ENCODE measurements around the gene RNF217. TPM values are rescaled to one million over a fixed set of nuclear protein-coding genes. Genes with fewer than 3 reads are reported as not detected.

Gene RNF217
- polyA plus RNA-seq, 1 experiment, result 18.6 TPM

DNA sequence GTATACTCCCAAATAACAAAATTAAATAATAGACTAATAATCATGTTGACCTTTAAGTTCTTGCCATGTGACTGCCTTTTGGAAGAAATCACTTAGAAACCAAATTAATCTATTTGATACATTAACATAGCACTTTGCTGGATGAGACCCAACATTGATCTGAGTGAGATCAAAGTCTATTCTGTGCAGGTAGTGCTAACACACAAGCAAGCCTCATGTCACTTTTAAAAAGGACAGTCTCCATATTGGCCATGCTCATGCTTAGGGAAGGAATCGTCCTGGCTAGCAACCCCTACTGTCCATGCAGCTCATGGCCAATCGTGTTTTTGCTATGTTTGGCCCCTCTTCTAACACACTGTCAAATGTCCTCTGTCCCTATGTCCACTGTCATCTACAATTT, 35.8 kb upstream of the RNF217 start:
- CTCF ChIA-PET, result no interaction called here
- Histone ChIP-seq H3K36me3 (ENCODE audit: control insufficient read depth, insufficient read depth, low read length) (no peaks in the 10 kb centered on the region), H3K27me3 (ENCODE audit: control insufficient read depth, insufficient read depth, low read length) (no peaks in the 10 kb centered on the region), H3K4me3 (ENCODE audit: low read depth, low read length) (no peak overlapping the region)
- no peak for DNase-seq (ENCODE audit: low read depth)
- POLR2A ChIA-PET, result no interaction called here
- TF ChIP-seq CTCF (IDR thresholded peaks at IDR 0.05; ENCODE audit: insufficient read depth, low read depth, low read length), result no peak

- POLR2A ChIA-PET, result no interaction called here
- TF ChIP-seq CTCF (IDR thresholded peaks at IDR 0.05; ENCODE audit: insufficient read depth, low read depth, low read length), result no peak
- CTCF ChIA-PET, result interaction anchor here (0.9 to 1.9 kb wide), 2 partner anchors 16 to 186 kb away, joined by 4 read pairs; no protein-coding TSS in a partner anchor
- Histone ChIP-seq H3K36me3 (ENCODE audit: control insufficient read depth, insufficient read depth, low read length) (no peaks in the 10 kb centered on the region), H3K4me3 (ENCODE audit: low read depth, low read length) (no peak overlapping the region), H3K27me3 (ENCODE audit: control insufficient read depth, insufficient read depth, low read length) (no peaks in the 10 kb centered on the region)
- DNase-seq (ENCODE audit: low read depth), result no peak
These were observed 34.4 kb upstream of the RNF217 start for GRCh38 chr6:124927806-124928205.

DNA sequence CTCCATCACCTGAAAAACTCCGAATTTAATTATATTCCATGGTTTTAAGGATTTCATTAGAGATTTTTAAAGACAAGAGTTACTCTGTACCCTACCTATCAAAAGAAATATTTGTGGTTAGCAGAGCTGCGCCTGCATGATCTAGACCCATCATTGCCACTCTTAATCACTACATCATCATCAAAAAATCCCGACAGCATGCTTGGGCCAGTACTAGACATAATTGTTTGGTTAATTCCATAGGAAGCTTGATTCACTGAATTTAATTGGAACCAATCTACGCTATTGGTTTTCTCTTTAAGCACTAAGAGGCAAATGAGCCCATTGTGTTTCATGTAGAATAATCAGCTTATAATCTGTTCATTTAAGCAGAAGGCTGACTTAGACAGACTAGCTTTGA, 33.4 kb upstream of the RNF217 start:
- no peak for TF ChIP-seq CTCF (IDR thresholded peaks at IDR 0.05; ENCODE audit: insufficient read depth, low read depth, low read length)
- POLR2A ChIA-PET, result no interaction called here
- no peak overlapping the region for H3K4me3 ChIP-seq (ENCODE audit: low read depth, low read length)
- no peaks in the 10 kb centered on the region for H3K36me3 ChIP-seq (ENCODE audit: control insufficient read depth, insufficient read depth, low read length)
- CTCF ChIA-PET, result interaction anchor here (0.9 to 1.9 kb wide), 3 partner anchors 14 to 18 kb away, joined by 3 to 7 read pairs (median 4); no protein-coding TSS in a partner anchor
- DNase-seq (ENCODE audit: low read depth), result no peak
- H3K27me3 ChIP-seq (ENCODE audit: control insufficient read depth, insufficient read depth, low read length), result no peaks in the 10 kb centered on the region

GRCh38 chr6:124937645-124938044, 24.6 kb upstream of the RNF217 start:
- no peak for TF ChIP-seq CTCF (IDR thresholded peaks at IDR 0.05; ENCODE audit: insufficient read depth, low read depth, low read length)
- H3K36me3 ChIP-seq (ENCODE audit: control insufficient read depth, insufficient read depth, low read length), result no peaks in the 10 kb centered on the region
- H3K27me3 ChIP-seq (ENCODE audit: control insufficient read depth, insufficient read depth, low read length), result no peaks in the 10 kb centered on the region
- no peak for DNase-seq (ENCODE audit: low read depth)
- ChIA-PET POLR2A (no interaction called here), CTCF (no interaction called here)
- no peak overlapping the region for H3K4me3 ChIP-seq (ENCODE audit: low read depth, low read length)

GRCh38 chr6:124941259-124941658, 21.0 kb upstream of the RNF217 start:
- no peak for DNase-seq (ENCODE audit: low read depth)
- Histone ChIP-seq H3K4me3 (ENCODE audit: low read depth, low read length) (no peak overlapping the region), H3K27me3 (ENCODE audit: control insufficient read depth, insufficient read depth, low read length) (no peaks in the 10 kb centered on the region), H3K36me3 (ENCODE audit: control insufficient read depth, insufficient read depth, low read length) (no peaks in the 10 kb centered on the region)
- CTCF ChIA-PET, result no interaction called here
- POLR2A ChIA-PET, result no interaction called here
- TF ChIP-seq CTCF (IDR thresholded peaks at IDR 0.05; ENCODE audit: insufficient read depth, low read depth, low read length), result no peak

Measured in BJ (cell line).